GM10266 (cell line): ENCODE results near the gene ZKSCAN8.

Experiments
- DNase-seq: peaks from one replicate; pipeline ENCODE4 v3.0.0; 2012; ENCODE audit errors: extremely low spot score
- CTCF ChIP-seq: IDR thresholded peaks from 2 replicates; pipeline ENCODE4 v1.5.1; 2012; ENCODE audit warnings: mild to moderate bottlenecking, low read depth; ENCODE audit not compliant: control insufficient read depth, insufficient read depth; ENCODE audit errors: missing control alignments

ZKSCAN8 gene

GRCh38 chr6:28134015-28134414 lies 7.7 kb upstream of the ZKSCAN8 start:
- peak; percentile 44 for TF ChIP-seq CTCF
- DNase-seq = no peak

- DNase-seq = no peak
- TF ChIP-seq CTCF = no peak
Observed at GRCh38 chr6:28134716-28135115, 7.0 kb upstream of the ZKSCAN8 start.

- DNase-seq = no peak
- no peak for TF ChIP-seq CTCF
Observed at GRCh38 chr6:28135393-28135792, 6.3 kb upstream of the ZKSCAN8 start.

GRCh38 chr6:28136585-28137504 lies 4.8 kb upstream of the ZKSCAN8 start:
- peak; percentile 59 for DNase-seq
- TF ChIP-seq CTCF = no peak

- TF ChIP-seq CTCF = no peak
- peak; percentile 47 for DNase-seq
Observed at GRCh38 chr6:28137505-28137981, 4.1 kb upstream of the ZKSCAN8 start.

GRCh38 chr6:28139860-28140543 lies 1.7 kb upstream of the ZKSCAN8 start:
- no peak for DNase-seq

More at GRCh38 chr6:28139860-28140543, 1.7 kb upstream of the ZKSCAN8 start:
- TF ChIP-seq CTCF = no peak
